Measurements from ENCODE around the gene TRIM65.
"Not testable (repeated sequence)": the region's sequence is repeated elsewhere in the genome, so short reads cannot be mapped to it uniquely, and the experiment has no call there.

The TRIM65 gene

GRCh38 chr17:75895370-75896155 lies 1.2 kb downstream of the TRIM65 start:
- DNase-seq (ENCODE audit: low spot score): peak; percentile 80

GRCh38 chr17:75894049-75894733 lies 2.6 kb downstream of the TRIM65 start:
- DNase-seq (ENCODE audit: low spot score): no peak

GRCh38 chr17:75893305-75894048 lies 3.3 kb downstream of the TRIM65 start:
- no peak for DNase-seq (ENCODE audit: low spot score)

- DNase-seq (ENCODE audit: low spot score): no peak
These were observed 4.1 kb downstream of the TRIM65 start for GRCh38 chr17:75892556-75893224.

GRCh38 chr17:75891605-75892555 lies 4.9 kb downstream of the TRIM65 start:
- no peak for DNase-seq (ENCODE audit: low spot score)

GRCh38 chr17:75891022-75891604 lies 5.6 kb downstream of the TRIM65 start:
- DNase-seq (ENCODE audit: low spot score): peak; percentile 85

GRCh38 chr17:75889454-75889853 lies 7.3 kb downstream of the TRIM65 start:
- DNase-seq (ENCODE audit: low spot score): no peak

GRCh38 chr17:75888484-75888883 lies 8.3 kb downstream of the TRIM65 start:
- peak; percentile 46 for DNase-seq (ENCODE audit: low spot score)

GRCh38 chr17:75885860-75886259 lies 10.9 kb downstream of the TRIM65 start:
- DNase-seq (ENCODE audit: low spot score): not testable (repeated sequence)

GRCh38 chr17:75885431-75885830 lies 11.3 kb downstream of the TRIM65 start:
- DNase-seq (ENCODE audit: low spot score): no peak

GRCh38 chr17:75881678-75882454 lies 14.9 kb downstream of the TRIM65 start:
- no peak for DNase-seq (ENCODE audit: low spot score)

- DNase-seq (ENCODE audit: low spot score): no peak
These were observed 16.5 kb downstream of the TRIM65 start for GRCh38 chr17:75880266-75880665.

GRCh38 chr17:75878174-75878998 lies 18.4 kb downstream of the TRIM65 start, which contains the start of gene TRIM47:
TSS of gene TRIM47 (minus strand) at chr17:75878581. CDS start at chr17:75878548, 33 bp downstream.
- peak; percentile 74 for DNase-seq (ENCODE audit: low spot score)

GRCh38 chr17:75877752-75878173 lies 19.0 kb downstream of the TRIM65 start:
- peak; percentile 96 for DNase-seq (ENCODE audit: low spot score)

GRCh38 chr17:75876938-75877751 lies 19.6 kb downstream of the TRIM65 start:
- DNase-seq (ENCODE audit: low spot score): peak; percentile 59

- DNase-seq (ENCODE audit: low spot score): no peak
These were observed 20.4 kb downstream of the TRIM65 start for GRCh38 chr17:75876190-75876937.

GRCh38 chr17:75875940-75876189 lies 20.9 kb downstream of the TRIM65 start:
- no peak for DNase-seq (ENCODE audit: low spot score)
